CD8-positive, alpha-beta memory T cell (primary cell): ENCODE measurements around the gene CSNK1G1. TPM values are rescaled to one million over a fixed set of nuclear protein-coding genes. Genes with fewer than 3 reads are reported as not detected.
"Not testable (repeated sequence)": the region's sequence is repeated elsewhere in the genome, so short reads cannot be mapped to it uniquely, and the experiment has no call there.

Experiments
- CTCF ChIA-PET: fragments of 350-600 bp; sonication (Branson Sonifier 250); formaldehyde crosslinking; loops from one replicate; lab custom pipeline; 2021; ENCODE audit warnings: antibody characterized with exemption; lab: Charles Lee
- POLR2A ChIA-PET: fragments of 350-600 bp; sonication (Branson Sonifier 250); formaldehyde crosslinking; loops from one replicate; lab custom pipeline; 2021; ENCODE audit warnings: antibody characterized with exemption; lab: Charles Lee
- DNase-seq, 5 donors: peaks; one replicate each; pipeline versions ENCODE4 v3.0.0 to v3.0.0-alpha.2; 2020 to 2022; ENCODE audit warnings: mixed read lengths in 1 of 5
- H3K27ac ChIP-seq: one replicate; pipeline ENCODE4 v1.7.0; 2013; ENCODE audit warnings: low read depth, mild to moderate bottlenecking, low read length, moderate library complexity
- H3K27me3 ChIP-seq: 2 replicates; pipeline ENCODE4 v1.7.0; 2013; ENCODE audit warnings: low read length, mild to moderate bottlenecking; ENCODE audit not compliant: insufficient read depth, poor library complexity, severe bottlenecking
- H3K36me3 ChIP-seq: 2 replicates; pipeline ENCODE4 v1.7.0; 2013; ENCODE audit warnings: mild to moderate bottlenecking, low read length, moderate library complexity; ENCODE audit not compliant: insufficient read depth
- H3K4me1 ChIP-seq: 2 replicates; pipeline ENCODE4 v1.7.0; 2013; ENCODE audit warnings: mild to moderate bottlenecking, low read length, moderate library complexity; ENCODE audit not compliant: insufficient read depth
- H3K4me3 ChIP-seq: 2 replicates; pipeline ENCODE4 v1.7.0; 2013; ENCODE audit warnings: mild to moderate bottlenecking, low read length
- H3K9me3 ChIP-seq: 2 replicates; pipeline ENCODE4 v1.7.0; 2013; ENCODE audit warnings: mild to moderate bottlenecking, low read length
- H3K27ac Mint-ChIP-seq, 8 donors: one replicate each; pipeline ENCODE4 v1.8.0; 2020 to 2021; ENCODE audit warnings: mixed read lengths in 8 of 8, mild to moderate bottlenecking in 6 of 8, inconsistent platforms in 3 of 8, moderate library complexity in 3 of 8
- H3K27me3 Mint-ChIP-seq, 2 donors: one replicate each; pipeline ENCODE4 v1.8.0; 2020 to 2021; ENCODE audit warnings: mixed read lengths in 2 of 2, mild to moderate bottlenecking in 1 of 2, moderate library complexity in 1 of 2
- H3K36me3 Mint-ChIP-seq, 3 donors: one replicate each; pipeline ENCODE4 v1.8.0; 2020 to 2021; ENCODE audit warnings: mixed read lengths in 3 of 3, inconsistent platforms in 1 of 3, mild to moderate bottlenecking in 1 of 3
- H3K4me1 Mint-ChIP-seq, 3 donors: one replicate each; pipeline ENCODE4 v1.8.0; 2020 to 2021; ENCODE audit warnings: mixed read lengths in 3 of 3, inconsistent platforms in 1 of 3, mild to moderate bottlenecking in 1 of 3
- H3K4me3 Mint-ChIP-seq, 7 donors: one replicate each; pipeline ENCODE4 v1.8.0; 2020 to 2021; ENCODE audit warnings: mixed read lengths in 7 of 7, mild to moderate bottlenecking in 6 of 7, moderate library complexity in 4 of 7, inconsistent platforms in 2 of 7
- H3K9me3 Mint-ChIP-seq, 5 donors: one replicate each; pipeline ENCODE4 v1.8.0; 2020 to 2022; ENCODE audit warnings: mixed read lengths in 5 of 5, mild to moderate bottlenecking in 3 of 5, moderate library complexity in 2 of 5, inconsistent platforms in 1 of 5
- polyA plus RNA-seq: library from polyadenylated mRNA; unstranded; fragments of 300-500 nt; fragmentation: Illumina TruSeq; gene quantifications from one replicate; pipeline ENCODE4 v1.2.3, GENCODE V29; 2021
- total RNA-seq, 2 experiments: library from RNA; stranded (reverse); gene quantifications; one replicate each; pipeline ENCODE4 v1.2.3, GENCODE V29; 2021

Gene CSNK1G1
- total and polyA plus RNA-seq, 3 experiments from 2014 or later = 15.5 to 27.0 (median 25.6) TPM

GRCh38 chr15:64285150-64285549, 70.8 kb downstream of the CSNK1G1 start:
- peaks cover 0 to 10% (median 7%) of the 10 kb centered on the region in 3 donors for H3K36me3 Mint-ChIP-seq
- H3K9me3 Mint-ChIP-seq = no peaks in the 10 kb centered on the region
- H3K4me1 Mint-ChIP-seq = peaks cover 12 to 27% (median 26%) of the 10 kb centered on the region in 3 donors
- no peaks in the 10 kb centered on the region for H3K27me3 Mint-ChIP-seq
- Histone ChIP-seq H3K4me3 (no peak overlapping the region), H3K9me3 (no peaks in the 10 kb centered on the region), H3K27me3 (no peaks in the 10 kb centered on the region), H3K4me1 (no peaks in the 10 kb centered on the region), H3K36me3 (no peaks in the 10 kb centered on the region), H3K27ac (no peak overlapping the region)
- CTCF ChIA-PET = no interaction called here
- H3K4me3 Mint-ChIP-seq = no peak overlapping the region
- no peak overlapping the region for H3K27ac Mint-ChIP-seq
- no peak for DNase-seq
- POLR2A ChIA-PET = no interaction called here

DNA sequence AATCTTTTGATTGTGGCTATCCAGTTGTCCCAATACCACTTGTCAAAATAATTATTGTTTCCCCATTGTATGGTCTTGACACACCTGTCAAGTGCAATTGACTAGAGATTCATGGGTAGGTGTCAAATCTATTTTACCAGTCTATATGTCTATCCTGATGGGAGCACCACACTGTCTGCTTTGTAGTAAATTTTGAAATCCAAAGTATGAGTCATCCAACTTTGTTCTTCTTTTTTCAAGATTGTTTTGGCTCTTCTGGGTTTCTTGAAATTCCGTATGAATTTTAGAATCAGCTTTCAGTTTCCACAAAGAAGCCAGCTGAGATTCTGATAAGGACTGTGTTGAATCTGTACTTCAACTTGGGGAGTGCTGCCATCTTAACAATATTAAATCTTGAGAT, 71.9 kb downstream of the CSNK1G1 start:
- no peak overlapping the region for H3K4me3 Mint-ChIP-seq
- Histone ChIP-seq H3K9me3 (no peaks in the 10 kb centered on the region), H3K4me3 (no peak overlapping the region), H3K36me3 (no peaks in the 10 kb centered on the region), H3K4me1 (no peaks in the 10 kb centered on the region), H3K27me3 (no peaks in the 10 kb centered on the region), H3K27ac (no peak overlapping the region)
- ChIA-PET CTCF (no interaction called here), POLR2A (no interaction called here)
- H3K4me1 Mint-ChIP-seq = peaks cover 8 to 18% (median 14%) of the 10 kb centered on the region in 3 donors
- no peaks in the 10 kb centered on the region for H3K9me3 Mint-ChIP-seq
- peaks cover 0 to 17% (median 0%) of the 10 kb centered on the region in 3 donors for H3K36me3 Mint-ChIP-seq
- no peaks in the 10 kb centered on the region for H3K27me3 Mint-ChIP-seq
- H3K27ac Mint-ChIP-seq = peak overlapping the region in 1 of 8 donors; percentile 42
- no peak for DNase-seq

DNA sequence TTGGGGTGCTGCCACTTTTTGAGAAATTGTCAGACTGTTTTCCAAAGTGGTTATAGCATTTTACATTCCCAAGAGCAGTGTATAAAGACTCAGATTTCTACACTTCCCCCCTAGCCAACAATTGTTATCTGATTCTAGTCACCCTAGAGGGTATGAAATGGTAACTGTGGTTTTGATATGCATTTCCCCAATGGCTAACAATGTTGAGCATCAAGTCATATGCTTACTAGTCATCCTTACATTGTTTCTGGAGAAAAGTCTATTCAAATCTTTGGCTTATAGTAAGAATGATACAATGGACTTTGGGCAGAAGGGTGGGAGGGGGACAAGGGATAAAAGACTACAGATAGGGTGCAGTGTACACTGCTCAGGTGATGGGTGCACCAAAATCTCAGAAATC, 73.3 kb downstream of the CSNK1G1 start:
- peaks cover 0 to 20% (median 0%) of the 10 kb centered on the region in 3 donors for H3K36me3 Mint-ChIP-seq

GRCh38 chr15:64279131-64279530, 76.8 kb downstream of the CSNK1G1 start:
- Mint-ChIP-seq H3K4me3 (no peak overlapping the region), H3K27me3 (no peaks in the 10 kb centered on the region), H3K9me3 (no peaks in the 10 kb centered on the region), H3K4me1 (peaks cover 8 to 13% (median 13%) of the 10 kb centered on the region in 3 donors), H3K36me3 (peaks cover 0 to 20% (median 0%) of the 10 kb centered on the region in 3 donors), H3K27ac (no peak overlapping the region)
- Histone ChIP-seq H3K9me3 (no peaks in the 10 kb centered on the region), H3K4me3 (no peak overlapping the region), H3K27ac (no peak overlapping the region), H3K36me3 (no peaks in the 10 kb centered on the region), H3K27me3 (no peaks in the 10 kb centered on the region), H3K4me1 (peaks cover 5% of the 10 kb centered on the region)
- CTCF ChIA-PET = no interaction called here
- POLR2A ChIA-PET = interaction anchor here (1.0 kb wide), 1 partner anchor 109 kb away, joined by 3 read pairs; the partner anchor contains the start of gene TRIP4
- no peak for DNase-seq

More for the DNA sequence above, 73.3 kb downstream of the CSNK1G1 start:
- Mint-ChIP-seq H3K27me3 (no peaks in the 10 kb centered on the region), H3K4me1 (peaks cover 7 to 12% (median 11%) of the 10 kb centered on the region in 3 donors), H3K9me3 (no peaks in the 10 kb centered on the region), H3K4me3 (no peak overlapping the region), H3K27ac (no peak overlapping the region)
- H3K9me3 ChIP-seq = no peaks in the 10 kb centered on the region
- no peaks in the 10 kb centered on the region for H3K27me3 ChIP-seq
- H3K4me1 ChIP-seq = no peaks in the 10 kb centered on the region
- H3K4me3 ChIP-seq = no peak overlapping the region
- CTCF ChIA-PET = no interaction called here
- no peaks in the 10 kb centered on the region for H3K36me3 ChIP-seq
- DNase-seq = no peak
- POLR2A ChIA-PET = no interaction called here
- H3K27ac ChIP-seq = no peak overlapping the region

DNA sequence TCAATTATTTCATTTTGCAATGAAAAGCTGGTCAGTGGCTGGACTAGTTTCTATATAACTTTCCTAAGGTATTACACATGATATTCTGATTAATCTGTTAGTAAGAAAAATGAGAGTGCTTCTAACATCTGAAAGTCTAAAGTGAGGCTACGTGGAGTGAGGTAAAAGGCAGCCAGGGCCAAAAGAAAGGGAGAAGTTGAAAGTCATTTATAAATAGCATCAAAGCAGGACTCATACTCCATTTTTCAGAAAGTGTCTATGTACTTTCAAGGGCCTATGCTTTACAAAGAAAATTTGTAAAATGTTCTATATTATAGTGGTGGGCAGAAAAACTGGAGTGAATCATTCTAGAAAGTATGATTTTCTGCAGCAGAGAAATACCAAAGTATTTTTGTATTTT, 80.0 kb downstream of the CSNK1G1 start:
- no peaks in the 10 kb centered on the region for H3K9me3 Mint-ChIP-seq
- H3K27me3 Mint-ChIP-seq = no peaks in the 10 kb centered on the region
- H3K4me1 ChIP-seq = peaks cover 5% of the 10 kb centered on the region
- CTCF ChIA-PET = no interaction called here
- H3K36me3 Mint-ChIP-seq = peaks cover 0 to 24% (median 4%) of the 10 kb centered on the region in 3 donors
- no peak overlapping the region for H3K4me3 ChIP-seq
- H3K27me3 ChIP-seq = no peaks in the 10 kb centered on the region
- POLR2A ChIA-PET = no interaction called here
- DNase-seq = no peak
- H3K9me3 ChIP-seq = no peaks in the 10 kb centered on the region
- peak overlapping the region in 2 of 8 donors; percentile 15 to 64 for H3K27ac Mint-ChIP-seq
- H3K27ac ChIP-seq = no peak overlapping the region
- H3K4me1 Mint-ChIP-seq = peaks cover 6 to 20% (median 15%) of the 10 kb centered on the region in 3 donors
- H3K4me3 Mint-ChIP-seq = no peak overlapping the region
- H3K36me3 ChIP-seq = no peaks in the 10 kb centered on the region

- Mint-ChIP-seq H3K36me3 (peaks cover 0 to 18% (median 4%) of the 10 kb centered on the region in 3 donors), H3K4me3 (no peak overlapping the region), H3K27ac (peak overlapping the region in 2 of 8 donors; percentile 17 to 32), H3K27me3 (no peaks in the 10 kb centered on the region), H3K9me3 (no peaks in the 10 kb centered on the region), H3K4me1 (peaks cover 6 to 23% (median 15%) of the 10 kb centered on the region in 3 donors)
- Histone ChIP-seq H3K9me3 (no peaks in the 10 kb centered on the region), H3K36me3 (no peaks in the 10 kb centered on the region), H3K4me3 (no peak overlapping the region), H3K27ac (no peak overlapping the region), H3K4me1 (peaks cover 5% of the 10 kb centered on the region), H3K27me3 (no peaks in the 10 kb centered on the region)
- ChIA-PET POLR2A (no interaction called here), CTCF (no interaction called here)
- DNase-seq = no peak
These were observed 81.5 kb downstream of the CSNK1G1 start for GRCh38 chr15:64274341-64274950.

- POLR2A ChIA-PET = no interaction called here
- no peak overlapping the region for H3K4me3 Mint-ChIP-seq
- H3K9me3 Mint-ChIP-seq = peaks cover 0 to 5% (median 3%) of the 10 kb centered on the region in 5 donors
- H3K4me1 Mint-ChIP-seq = peaks cover 25 to 39% (median 29%) of the 10 kb centered on the region in 3 donors
- CTCF ChIA-PET = no interaction called here
- no peaks in the 10 kb centered on the region for H3K27me3 ChIP-seq
- H3K36me3 Mint-ChIP-seq = peaks cover 18 to 30% (median 22%) of the 10 kb centered on the region in 3 donors
- no peaks in the 10 kb centered on the region for H3K9me3 ChIP-seq
- no peak overlapping the region for H3K4me3 ChIP-seq
- no peaks in the 10 kb centered on the region for H3K36me3 ChIP-seq
- no peak overlapping the region for H3K27ac Mint-ChIP-seq
- DNase-seq = no peak
- no peaks in the 10 kb centered on the region for H3K27me3 Mint-ChIP-seq
- no peaks in the 10 kb centered on the region for H3K4me1 ChIP-seq
- no peak overlapping the region for H3K27ac ChIP-seq
These were observed 88.5 kb downstream of the CSNK1G1 start for GRCh38 chr15:64267331-64267973.

DNA sequence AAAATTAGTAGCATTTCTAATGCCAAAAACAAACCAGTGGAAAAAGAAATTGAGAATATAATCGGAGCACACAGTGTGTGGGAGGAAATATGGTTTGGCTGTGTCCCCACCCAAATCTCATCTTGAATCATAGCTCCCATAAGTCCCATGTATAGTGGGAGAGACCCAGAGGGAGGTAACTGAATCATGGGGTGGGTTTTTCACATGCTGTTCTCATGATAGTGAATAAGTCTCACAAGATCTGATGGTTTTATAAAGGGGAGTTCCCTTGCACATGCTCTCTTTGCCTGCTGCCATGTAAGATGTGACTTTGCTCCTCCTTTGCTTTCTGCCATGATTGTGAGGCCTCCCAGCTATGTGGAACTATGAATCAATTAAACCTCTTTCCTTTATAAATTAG, 90.8 kb downstream of the CSNK1G1 start:
- H3K27me3 Mint-ChIP-seq, DNase-seq, CTCF ChIA-PET, H3K9me3 ChIP-seq, H3K27ac ChIP-seq, H3K4me3 ChIP-seq, H3K4me1 ChIP-seq, H3K9me3 Mint-ChIP-seq, H3K27me3 ChIP-seq, POLR2A ChIA-PET, H3K36me3 ChIP-seq: not testable (repeated sequence)
- H3K27ac Mint-ChIP-seq = peak overlapping the region in 1 of 8 donors; percentile 24
- H3K4me1 Mint-ChIP-seq = peaks cover 32 to 41% (median 34%) of the 10 kb centered on the region in 3 donors
- H3K4me3 Mint-ChIP-seq = peak overlapping the region in 1 of 7 donors; percentile 25
- peaks cover 22 to 30% (median 25%) of the 10 kb centered on the region in 3 donors for H3K36me3 Mint-ChIP-seq
